DND-41 (cell line): ENCODE results near the gene DNAH17.

ENCODE experiments used
- EZH2 ChIP-seq: IDR thresholded peaks from 3 replicates; pipeline ENCODE4 v1.6.1; 2012; ENCODE audit warnings: borderline replicate concordance, low read depth, mild to moderate bottlenecking, moderate library complexity, low read length, inconsistent platforms; ENCODE audit not compliant: severe bottlenecking
- TF ChIP-seq, protein P1 (sequence below): IDR thresholded peaks from 2 replicates; pipeline ENCODE4 v1.5.1; 2012; ENCODE audit warnings: borderline replicate concordance, low read length, moderate library complexity, mild to moderate bottlenecking; ENCODE audit not compliant: poor library complexity, severe bottlenecking; ENCODE audit errors: extremely low read depth

DNA sequence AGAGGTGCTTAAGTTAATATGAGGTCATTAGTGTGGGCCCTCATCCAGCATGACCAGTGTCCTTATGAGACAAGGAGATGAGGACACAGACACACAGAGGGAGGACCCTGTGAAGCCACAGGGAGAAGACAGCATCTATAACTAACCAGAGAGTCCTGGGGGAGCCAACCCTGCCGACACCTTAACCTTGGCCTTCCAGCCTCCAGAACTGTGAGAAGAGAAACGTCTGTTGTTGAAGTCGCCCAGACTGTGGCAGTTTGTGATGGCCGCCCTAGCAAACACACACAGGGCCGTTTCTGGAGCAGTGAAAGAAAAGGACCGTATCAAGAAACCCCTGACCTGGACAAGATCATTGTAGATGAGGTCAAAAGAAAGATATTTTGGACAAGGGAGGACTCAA lies 26.7 kb downstream of the DNAH17 start:
- TF ChIP-seq, protein P1, sequence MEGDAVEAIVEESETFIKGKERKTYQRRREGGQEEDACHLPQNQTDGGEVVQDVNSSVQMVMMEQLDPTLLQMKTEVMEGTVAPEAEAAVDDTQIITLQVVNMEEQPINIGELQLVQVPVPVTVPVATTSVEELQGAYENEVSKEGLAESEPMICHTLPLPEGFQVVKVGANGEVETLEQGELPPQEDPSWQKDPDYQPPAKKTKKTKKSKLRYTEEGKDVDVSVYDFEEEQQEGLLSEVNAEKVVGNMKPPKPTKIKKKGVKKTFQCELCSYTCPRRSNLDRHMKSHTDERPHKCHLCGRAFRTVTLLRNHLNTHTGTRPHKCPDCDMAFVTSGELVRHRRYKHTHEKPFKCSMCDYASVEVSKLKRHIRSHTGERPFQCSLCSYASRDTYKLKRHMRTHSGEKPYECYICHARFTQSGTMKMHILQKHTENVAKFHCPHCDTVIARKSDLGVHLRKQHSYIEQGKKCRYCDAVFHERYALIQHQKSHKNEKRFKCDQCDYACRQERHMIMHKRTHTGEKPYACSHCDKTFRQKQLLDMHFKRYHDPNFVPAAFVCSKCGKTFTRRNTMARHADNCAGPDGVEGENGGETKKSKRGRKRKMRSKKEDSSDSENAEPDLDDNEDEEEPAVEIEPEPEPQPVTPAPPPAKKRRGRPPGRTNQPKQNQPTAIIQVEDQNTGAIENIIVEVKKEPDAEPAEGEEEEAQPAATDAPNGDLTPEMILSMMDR, result no peak
- no peak for TF ChIP-seq EZH2
